Esophagus muscularis mucosa (tissue), 3 donors: ENCODE measurements around the gene CAMTA1.

Experiments used
- POLR2AphosphoS5 ChIP-seq, 2 donors: sonication (generic); formaldehyde crosslinking; IDR thresholded peaks; one replicate each; pipeline ENCODE4 v1.6.1; 2017; ENCODE audit warnings: antibody characterized with exemption in 2 of 2
- TF ChIP-seq, protein P1 (sequence below), 3 experiments: fragments of 200-600 bp in 2 of 3; fragments of 450-650 bp in 1 of 3; sonication (generic) in 2 of 3; IDR thresholded peaks; one replicate each; pipeline ENCODE4 v1.5.1; 2017 to 2019; ENCODE audit warnings: antibody characterized with exemption in 3 of 3, mild to moderate bottlenecking in 2 of 3, moderate library complexity in 1 of 3

DNA sequence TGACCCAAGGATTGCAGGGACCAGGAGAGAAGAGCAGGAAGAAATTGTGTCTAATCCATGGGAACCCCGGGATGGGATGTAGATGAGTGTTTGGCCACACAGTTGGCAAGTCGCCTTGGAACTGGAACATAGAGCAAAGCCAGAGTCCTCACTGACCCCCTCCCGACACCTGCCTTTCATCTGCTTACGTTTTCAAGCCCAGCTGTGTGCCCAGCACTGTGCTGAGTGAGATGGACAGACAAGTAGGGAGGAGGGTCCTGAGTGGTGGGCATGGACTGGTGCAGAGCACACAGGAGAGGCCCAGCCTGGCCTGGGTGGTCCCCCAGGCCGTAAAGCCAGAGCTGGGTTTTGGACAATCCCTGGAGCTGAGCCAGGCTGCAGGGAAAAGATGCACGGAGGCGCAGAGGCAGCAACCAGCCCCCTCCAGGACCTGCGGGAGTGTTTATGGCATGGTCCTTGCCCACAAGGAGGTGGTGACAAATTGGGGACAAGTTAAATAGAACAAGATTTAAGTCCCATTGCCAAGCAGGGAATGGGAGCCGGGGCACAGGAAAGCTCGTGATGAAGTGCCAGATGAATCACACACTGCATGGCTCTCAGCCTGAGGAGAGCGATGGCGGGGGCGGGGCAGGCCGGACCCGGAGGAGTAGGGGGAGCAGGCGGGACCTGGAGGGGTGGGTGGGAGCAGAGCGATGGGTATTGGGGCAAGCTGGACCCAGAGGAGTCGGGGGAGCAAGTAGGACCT is 828.0 kb downstream of the CAMTA1 start:
- TF ChIP-seq, protein P1, sequence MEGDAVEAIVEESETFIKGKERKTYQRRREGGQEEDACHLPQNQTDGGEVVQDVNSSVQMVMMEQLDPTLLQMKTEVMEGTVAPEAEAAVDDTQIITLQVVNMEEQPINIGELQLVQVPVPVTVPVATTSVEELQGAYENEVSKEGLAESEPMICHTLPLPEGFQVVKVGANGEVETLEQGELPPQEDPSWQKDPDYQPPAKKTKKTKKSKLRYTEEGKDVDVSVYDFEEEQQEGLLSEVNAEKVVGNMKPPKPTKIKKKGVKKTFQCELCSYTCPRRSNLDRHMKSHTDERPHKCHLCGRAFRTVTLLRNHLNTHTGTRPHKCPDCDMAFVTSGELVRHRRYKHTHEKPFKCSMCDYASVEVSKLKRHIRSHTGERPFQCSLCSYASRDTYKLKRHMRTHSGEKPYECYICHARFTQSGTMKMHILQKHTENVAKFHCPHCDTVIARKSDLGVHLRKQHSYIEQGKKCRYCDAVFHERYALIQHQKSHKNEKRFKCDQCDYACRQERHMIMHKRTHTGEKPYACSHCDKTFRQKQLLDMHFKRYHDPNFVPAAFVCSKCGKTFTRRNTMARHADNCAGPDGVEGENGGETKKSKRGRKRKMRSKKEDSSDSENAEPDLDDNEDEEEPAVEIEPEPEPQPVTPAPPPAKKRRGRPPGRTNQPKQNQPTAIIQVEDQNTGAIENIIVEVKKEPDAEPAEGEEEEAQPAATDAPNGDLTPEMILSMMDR (IDR thresholded peaks at IDR 0.05): no peak
- TF ChIP-seq POLR2AphosphoS5 (IDR thresholded peaks at IDR 0.05): no peak
